ENCODE data around the gene AURKA.

- TF ChIP-seq, protein P1, sequence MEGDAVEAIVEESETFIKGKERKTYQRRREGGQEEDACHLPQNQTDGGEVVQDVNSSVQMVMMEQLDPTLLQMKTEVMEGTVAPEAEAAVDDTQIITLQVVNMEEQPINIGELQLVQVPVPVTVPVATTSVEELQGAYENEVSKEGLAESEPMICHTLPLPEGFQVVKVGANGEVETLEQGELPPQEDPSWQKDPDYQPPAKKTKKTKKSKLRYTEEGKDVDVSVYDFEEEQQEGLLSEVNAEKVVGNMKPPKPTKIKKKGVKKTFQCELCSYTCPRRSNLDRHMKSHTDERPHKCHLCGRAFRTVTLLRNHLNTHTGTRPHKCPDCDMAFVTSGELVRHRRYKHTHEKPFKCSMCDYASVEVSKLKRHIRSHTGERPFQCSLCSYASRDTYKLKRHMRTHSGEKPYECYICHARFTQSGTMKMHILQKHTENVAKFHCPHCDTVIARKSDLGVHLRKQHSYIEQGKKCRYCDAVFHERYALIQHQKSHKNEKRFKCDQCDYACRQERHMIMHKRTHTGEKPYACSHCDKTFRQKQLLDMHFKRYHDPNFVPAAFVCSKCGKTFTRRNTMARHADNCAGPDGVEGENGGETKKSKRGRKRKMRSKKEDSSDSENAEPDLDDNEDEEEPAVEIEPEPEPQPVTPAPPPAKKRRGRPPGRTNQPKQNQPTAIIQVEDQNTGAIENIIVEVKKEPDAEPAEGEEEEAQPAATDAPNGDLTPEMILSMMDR (IDR thresholded peaks at IDR 0.05), result no peak
- TF ChIP-seq POLR2AphosphoS5 (IDR thresholded peaks at IDR 0.05), result no peak
Observed at GRCh38 chr20:56368351-56369134, 23.5 kb downstream of the AURKA start.
